Activated CD4-positive, alpha-beta memory T cell treated with anti-CD3 and anti-CD28 coated beads, Interleukin-2, amount 10 ng/mL, durations not matched to agents 7 days and 5 days (primary cell): ENCODE measurements around the gene ITCH. TPM values are rescaled to one million over a fixed set of nuclear protein-coding genes. Genes with fewer than 3 reads are reported as not detected.
A peak's percentile ranks its signal among the peaks of the same experiment; 100 is the strongest.

Source experiments
- CTCF ChIA-PET: fragments of 350-600 bp; sonication (Branson Sonifier 250); formaldehyde crosslinking; loops from one replicate; lab custom pipeline; 2021; ENCODE audit warnings: antibody characterized with exemption, inconsistent platforms; lab: Charles Lee
- POLR2A ChIA-PET: fragments of 350-600 bp; sonication (Branson Sonifier 250); formaldehyde crosslinking; loops from one replicate; lab custom pipeline; 2021; ENCODE audit warnings: antibody characterized with exemption; lab: Charles Lee
- DNase-seq: peaks from one replicate; pipeline ENCODE4 v3.0.0-alpha.2; 2020
- H3K27ac Mint-ChIP-seq: one replicate; pipeline ENCODE4 v1.8.0; 2021; ENCODE audit warnings: mild to moderate bottlenecking, mixed read lengths
- H3K27me3 Mint-ChIP-seq: one replicate; pipeline ENCODE4 v1.8.0; 2021; ENCODE audit warnings: mixed read lengths
- H3K36me3 Mint-ChIP-seq: one replicate; pipeline ENCODE4 v1.8.0; 2021; ENCODE audit warnings: low read depth, mixed read lengths
- H3K4me1 Mint-ChIP-seq: one replicate; pipeline ENCODE4 v1.8.0; 2021; ENCODE audit warnings: mixed read lengths
- H3K4me3 Mint-ChIP-seq: one replicate; pipeline ENCODE4 v1.8.0; 2021; ENCODE audit warnings: mild to moderate bottlenecking, mixed read lengths
- H3K9me3 Mint-ChIP-seq: one replicate; pipeline ENCODE4 v1.8.0; 2021; ENCODE audit warnings: mixed read lengths
- total RNA-seq, 2 experiments: library from RNA; stranded (reverse); gene quantifications; one replicate each; pipeline ENCODE4 v1.2.3, GENCODE V29; 2021

The ITCH gene
- total RNA-seq, 2 experiments from 2014 or later, result 55.5 to 56.7 TPM

DNA sequence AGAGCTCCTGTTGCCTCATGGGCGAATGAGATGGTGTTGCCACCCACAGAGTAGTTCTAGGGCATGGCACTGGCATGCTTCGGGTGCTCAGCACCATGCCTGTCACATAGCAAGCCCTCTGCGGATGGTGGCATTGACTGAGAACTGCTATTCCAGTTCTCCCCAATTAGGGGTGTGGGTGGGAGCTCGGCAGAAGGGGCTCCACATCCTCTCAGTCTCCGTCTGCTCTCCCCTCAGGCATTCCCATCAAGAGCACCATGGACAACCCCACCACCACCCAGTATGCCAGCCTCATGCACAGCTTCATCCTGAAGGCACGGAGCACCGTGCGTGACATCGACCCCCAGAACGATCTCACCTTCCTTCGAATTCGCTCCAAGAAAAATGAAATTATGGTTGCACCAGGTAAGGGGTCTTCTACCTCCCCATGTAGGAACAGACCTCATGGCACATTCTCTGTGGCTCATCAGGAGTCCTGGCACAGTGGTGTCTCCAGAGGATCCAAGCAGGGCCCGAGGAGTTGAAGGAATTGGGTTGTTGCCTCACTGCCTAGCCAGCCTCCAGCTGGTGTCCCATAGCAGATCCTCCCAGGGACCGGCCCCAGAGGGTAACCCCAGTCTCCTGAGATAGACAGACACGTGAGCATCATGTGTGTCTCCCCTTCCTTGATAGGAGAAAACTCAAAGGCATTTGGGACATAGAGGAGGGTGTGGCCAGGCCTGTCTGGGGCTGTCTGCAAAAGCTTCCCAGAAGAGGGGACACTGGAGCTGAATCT lies 171.5 kb downstream of the ITCH start:
- H3K4me3 Mint-ChIP-seq, result no peak overlapping the region
- ChIA-PET POLR2A (interaction anchor here (1.2 to 1.3 kb wide), 2 partner anchors 18 to 24 kb away, joined by 3 to 7 read pairs; partner anchors contain the start of genes DYNLRB1 and MAP1LC3A), CTCF (interaction anchor here (0.6 to 1.4 kb wide), 3 partner anchors 25 to 232 kb away, joined by 3 to 4 read pairs (median 3); no protein-coding TSS in a partner anchor)
- no peaks in the 10 kb centered on the region for H3K27me3 Mint-ChIP-seq
- H3K27ac Mint-ChIP-seq, result no peak overlapping the region
- no peak for DNase-seq
- H3K9me3 Mint-ChIP-seq, result no peaks in the 10 kb centered on the region
- H3K4me1 Mint-ChIP-seq, result peaks cover 2% of the 10 kb centered on the region
- H3K36me3 Mint-ChIP-seq, result peaks cover 49% of the 10 kb centered on the region

GRCh38 chr20:34535301-34535840 lies 172.3 kb downstream of the ITCH start:
- Mint-ChIP-seq H3K9me3 (no peaks in the 10 kb centered on the region), H3K4me3 (no peak overlapping the region), H3K36me3 (peaks cover 50% of the 10 kb centered on the region), H3K27ac (no peak overlapping the region), H3K4me1 (peaks cover 3% of the 10 kb centered on the region), H3K27me3 (no peaks in the 10 kb centered on the region)
- DNase-seq, result no peak
- ChIA-PET CTCF (interaction anchor here (1.4 to 5.0 kb wide), 2 partner anchors 172 to 233 kb away, joined by 3 to 43 read pairs; no protein-coding TSS in a partner anchor), POLR2A (interaction anchor here (1.2 kb wide), 1 partner anchor 23 kb away, joined by 3 read pairs; the partner anchor contains the start of gene MAP1LC3A)

GRCh38 chr20:34535857-34536256 lies 172.8 kb downstream of the ITCH start:
- Mint-ChIP-seq H3K36me3 (peaks cover 52% of the 10 kb centered on the region), H3K4me3 (no peak overlapping the region), H3K9me3 (no peaks in the 10 kb centered on the region), H3K4me1 (peaks cover 6% of the 10 kb centered on the region), H3K27me3 (no peaks in the 10 kb centered on the region), H3K27ac (no peak overlapping the region)
- no peak for DNase-seq
- ChIA-PET POLR2A (no interaction called here), CTCF (interaction anchor here (0.6 to 5.0 kb wide), 5 partner anchors 163 to 234 kb away, joined by 4 to 43 read pairs (median 4); no protein-coding TSS in a partner anchor)

DNA sequence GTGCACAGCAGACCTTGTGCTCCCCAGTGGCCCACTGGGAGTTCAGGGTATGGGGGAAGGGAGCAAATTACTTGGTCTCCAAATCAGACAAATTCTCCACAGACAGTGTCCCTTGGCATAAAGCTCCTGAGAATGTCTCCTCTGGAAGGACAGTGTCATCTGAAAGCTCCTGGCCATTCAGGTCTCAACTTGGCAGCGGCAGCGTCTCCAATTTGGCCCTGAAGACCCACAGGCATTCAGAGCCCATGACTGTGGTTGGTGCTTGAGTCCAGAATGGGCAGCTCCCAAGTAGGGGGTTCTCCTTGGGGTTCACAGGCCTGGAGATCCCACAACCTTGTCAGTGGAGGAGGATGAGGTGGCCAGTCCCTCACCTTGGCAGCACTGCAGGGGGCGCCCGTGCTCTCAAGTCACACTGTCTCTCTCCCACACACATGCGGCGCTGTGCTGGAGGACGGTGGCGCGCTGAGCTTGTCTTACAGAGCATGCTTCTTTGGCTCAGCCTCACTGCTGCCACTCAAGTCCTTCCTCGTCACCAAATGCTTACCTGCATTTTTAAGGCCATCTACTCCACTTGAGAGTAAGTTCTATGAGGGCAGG lies 173.8 kb downstream of the ITCH start:
- CTCF ChIA-PET, result interaction anchor here (0.6 to 5.0 kb wide), 10 partner anchors 124 to 235 kb away, joined by 3 to 43 read pairs (median 4); no protein-coding TSS in a partner anchor
- Mint-ChIP-seq H3K36me3 (peaks cover 54% of the 10 kb centered on the region), H3K4me3 (no peak overlapping the region), H3K9me3 (no peaks in the 10 kb centered on the region), H3K4me1 (peaks cover 16% of the 10 kb centered on the region), H3K27ac (no peak overlapping the region), H3K27me3 (no peaks in the 10 kb centered on the region)
- DNase-seq, result peak; percentile 55
- POLR2A ChIA-PET, result interaction anchor here (0.8 to 1.0 kb wide), 3 partner anchors 21 to 177 kb away, joined by 3 to 4 read pairs (median 3); partner anchors contain the start of gene DYNLRB1

GRCh38 chr20:34537651-34538050 lies 174.6 kb downstream of the ITCH start:
- H3K27ac Mint-ChIP-seq, result no peak overlapping the region
- peaks cover 19% of the 10 kb centered on the region for H3K4me1 Mint-ChIP-seq
- no peaks in the 10 kb centered on the region for H3K27me3 Mint-ChIP-seq
- no peaks in the 10 kb centered on the region for H3K9me3 Mint-ChIP-seq
- peaks cover 58% of the 10 kb centered on the region for H3K36me3 Mint-ChIP-seq
- ChIA-PET CTCF (interaction anchor here (0.8 to 5.5 kb wide), 12 partner anchors 20 to 235 kb away, joined by 3 to 43 read pairs (median 3); no protein-coding TSS in a partner anchor), POLR2A (interaction anchor here (1.0 kb wide), 3 partner anchors 170 to 225 kb away, joined by 3 to 4 read pairs (median 3); no protein-coding TSS in a partner anchor)
- no peak for DNase-seq
- H3K4me3 Mint-ChIP-seq, result no peak overlapping the region

GRCh38 chr20:34538671-34539123 lies 175.6 kb downstream of the ITCH start:
- peaks cover 59% of the 10 kb centered on the region for H3K36me3 Mint-ChIP-seq
- DNase-seq, result peak; percentile 61
- ChIA-PET CTCF (interaction anchor here (0.6 to 5.5 kb wide), 15 partner anchors 19 to 422 kb away, joined by 3 to 43 read pairs (median 3); no protein-coding TSS in a partner anchor), POLR2A (interaction anchor here (1.0 kb wide), 1 partner anchor 226 kb away, joined by 3 read pairs; no protein-coding TSS in a partner anchor)
- H3K4me1 Mint-ChIP-seq, result peaks cover 19% of the 10 kb centered on the region
- no peaks in the 10 kb centered on the region for H3K27me3 Mint-ChIP-seq
- no peak overlapping the region for H3K4me3 Mint-ChIP-seq
- H3K27ac Mint-ChIP-seq, result no peak overlapping the region
- no peaks in the 10 kb centered on the region for H3K9me3 Mint-ChIP-seq

DNA sequence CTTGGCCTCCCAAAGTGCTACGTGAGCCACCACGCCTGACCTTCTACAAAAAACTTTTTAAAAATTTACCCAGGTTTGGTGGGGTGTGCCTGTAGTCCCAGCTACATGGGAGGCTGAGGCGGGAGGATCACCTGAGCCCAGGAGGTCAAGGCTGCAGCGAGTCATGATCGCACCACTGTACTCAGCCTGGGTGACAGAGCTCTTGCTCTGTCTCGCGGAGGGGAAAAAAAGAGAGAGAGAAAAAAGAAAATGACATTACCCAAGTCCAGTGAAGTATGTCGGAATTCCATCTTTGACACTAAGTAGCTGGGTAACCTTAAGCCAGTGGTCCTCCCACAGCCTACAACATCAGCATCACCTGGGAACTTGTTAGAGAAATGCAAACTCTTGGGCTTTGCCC lies 176.7 kb downstream of the ITCH start:
- POLR2A ChIA-PET, result no interaction called here
- Mint-ChIP-seq H3K4me1 (peaks cover 21% of the 10 kb centered on the region), H3K9me3 (no peaks in the 10 kb centered on the region), H3K27me3 (no peaks in the 10 kb centered on the region), H3K36me3 (peaks cover 57% of the 10 kb centered on the region), H3K4me3 (no peak overlapping the region), H3K27ac (no peak overlapping the region)
- DNase-seq, result no peak
- CTCF ChIA-PET, result interaction anchor here (0.5 to 5.5 kb wide), 7 partner anchors 8 to 270 kb away, joined by 3 to 43 read pairs (median 6); partner anchors contain the start of genes DYNLRB1 and ITCH

- ChIA-PET POLR2A (interaction anchor here (1.4 kb wide), 1 partner anchor 25 kb away, joined by 3 read pairs; the partner anchor contains the start of gene DYNLRB1), CTCF (interaction anchor here (0.5 to 5.5 kb wide), 7 partner anchors 24 to 322 kb away, joined by 3 to 43 read pairs (median 6); partner anchors contain the start of genes DYNLRB1 and TP53INP2)
- DNase-seq, result no peak
- Mint-ChIP-seq H3K9me3 (no peaks in the 10 kb centered on the region), H3K36me3 (peaks cover 49% of the 10 kb centered on the region), H3K4me3 (no peak overlapping the region), H3K27ac (peak overlapping the region; percentile 61), H3K4me1 (peaks cover 21% of the 10 kb centered on the region), H3K27me3 (no peaks in the 10 kb centered on the region)
Measured at GRCh38 chr20:34540596-34541263, 177.7 kb downstream of the ITCH start.

- peak overlapping the region; percentile 61 for H3K27ac Mint-ChIP-seq
- no peak for DNase-seq
- no peaks in the 10 kb centered on the region for H3K9me3 Mint-ChIP-seq
- ChIA-PET CTCF (interaction anchor here (0.8 to 5.5 kb wide), 4 partner anchors 162 to 228 kb away, joined by 4 to 34 read pairs (median 16); partner anchors contain the start of gene TP53INP2), POLR2A (interaction anchor here (1.4 kb wide), 1 partner anchor 25 kb away, joined by 3 read pairs; the partner anchor contains the start of gene DYNLRB1)
- H3K36me3 Mint-ChIP-seq, result peaks cover 43% of the 10 kb centered on the region
- no peaks in the 10 kb centered on the region for H3K27me3 Mint-ChIP-seq
- H3K4me3 Mint-ChIP-seq, result no peak overlapping the region
- peaks cover 21% of the 10 kb centered on the region for H3K4me1 Mint-ChIP-seq
Measured at GRCh38 chr20:34541264-34541901, 178.3 kb downstream of the ITCH start.

DNA sequence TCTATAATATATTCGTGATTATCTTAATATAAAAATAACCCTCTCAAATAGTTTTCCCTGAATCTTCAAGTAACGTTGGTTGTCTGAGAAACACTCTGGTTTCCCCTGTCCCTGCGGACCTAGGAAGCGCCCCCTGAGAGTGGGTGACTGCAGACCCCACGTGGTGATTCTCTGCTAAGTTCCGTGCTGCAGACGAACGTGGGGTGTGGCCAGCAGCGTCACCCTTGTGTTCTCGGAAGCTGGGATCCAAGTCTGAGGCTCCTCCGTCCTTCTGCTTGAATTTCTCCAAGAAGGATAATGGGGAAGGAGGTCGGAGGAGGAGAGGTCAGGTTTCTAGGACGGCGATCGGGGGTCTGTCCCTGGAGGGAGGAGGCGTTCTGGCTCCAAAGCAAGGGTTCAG lies 178.8 kb downstream of the ITCH start:
- CTCF ChIA-PET, result interaction anchor here (5.5 kb wide), 1 partner anchor 227 kb away, joined by 34 read pairs; no protein-coding TSS in a partner anchor
- Mint-ChIP-seq H3K27me3 (no peaks in the 10 kb centered on the region), H3K36me3 (peaks cover 40% of the 10 kb centered on the region), H3K9me3 (no peaks in the 10 kb centered on the region), H3K27ac (no peak overlapping the region), H3K4me3 (no peak overlapping the region), H3K4me1 (peaks cover 21% of the 10 kb centered on the region)
- no peak for DNase-seq
- POLR2A ChIA-PET, result interaction anchor here (1.0 kb wide), 1 partner anchor 135 kb away, joined by 3 read pairs; the partner anchor contains the start of gene PIGU

DNA sequence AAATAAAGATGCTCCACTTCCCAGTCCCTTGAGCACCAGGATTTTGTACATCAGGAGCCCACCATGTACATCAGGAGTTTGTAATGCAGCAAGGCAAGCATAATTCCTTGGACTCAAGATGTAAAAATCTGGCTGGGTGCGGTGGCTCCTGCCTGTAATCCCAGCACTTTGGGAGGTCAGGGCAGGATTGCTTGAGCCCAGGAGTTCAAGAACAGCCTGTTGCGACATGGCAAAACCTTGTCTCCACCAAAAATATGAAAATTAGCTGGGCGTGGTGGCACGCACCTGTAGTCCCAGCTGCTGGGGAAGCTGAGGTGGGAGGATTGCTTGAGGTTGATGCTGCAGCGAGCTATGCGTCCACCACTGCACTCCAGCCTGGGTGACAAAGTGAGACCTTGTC lies 179.4 kb downstream of the ITCH start:
- Mint-ChIP-seq H3K27ac (no peak overlapping the region), H3K4me3 (no peak overlapping the region), H3K9me3 (no peaks in the 10 kb centered on the region), H3K36me3 (peaks cover 35% of the 10 kb centered on the region), H3K4me1 (peaks cover 21% of the 10 kb centered on the region), H3K27me3 (no peaks in the 10 kb centered on the region)
- ChIA-PET POLR2A (interaction anchor here (1.0 kb wide), 1 partner anchor 134 kb away, joined by 3 read pairs; the partner anchor contains the start of gene PIGU), CTCF (interaction anchor here (2.9 to 5.5 kb wide), 2 partner anchors 226 to 230 kb away, joined by 15 to 34 read pairs; no protein-coding TSS in a partner anchor)
- no peak for DNase-seq
